Prostate gland (tissue), 2 donors: Measurements from ENCODE around the gene ORAI1. TPM values are rescaled to one million over a fixed set of nuclear protein-coding genes. Genes with fewer than 3 reads are reported as not detected.

Experiments used
- DNase-seq: peaks from one replicate; pipeline ENCODE4 v3.0.0-alpha.2; 2019; ENCODE audit warnings: low spot score
- H3K27ac ChIP-seq, 2 donors: fragments of 200-600 bp; sonication (generic); 2 replicates each; pipeline ENCODE4 v1.5.1; 2017 to 2019
- H3K27me3 ChIP-seq: fragments of 200-600 bp; sonication (generic); replicated peaks from 2 replicates; pipeline ENCODE4 v1.5.1; 2019; ENCODE audit not compliant: insufficient read depth
- H3K36me3 ChIP-seq, 2 donors: fragments of 200-600 bp; sonication (generic); 1 replicate in 1 of 2; 2 replicates in 1 of 2; pipeline versions ENCODE4 v1.5.1 to v1.8.1; 2017 to 2019
- H3K4me1 ChIP-seq: fragments of 200-600 bp; sonication (generic); replicated peaks from 2 replicates; pipeline ENCODE4 v1.5.1; 2019
- H3K4me3 ChIP-seq, 2 donors: fragments of 200-600 bp; sonication (generic); 2 replicates each; pipeline ENCODE4 v1.5.1; 2017 to 2019
- H3K9me3 ChIP-seq: fragments of 200-600 bp; sonication (generic); 2 replicates; pipeline ENCODE4 v1.5.1; 2017
- CTCF ChIP-seq, 4 experiments: fragments of 200-600 bp in 2 of 4; fragments of 450-650 bp in 2 of 4; sonication (generic) in 2 of 4; IDR thresholded peaks; 1 replicate in 3 of 4; 2 replicates in 1 of 4; pipeline ENCODE4 v1.5.1; 2016 to 2019; ENCODE audit warnings: antibody characterized with exemption in 4 of 4, mild to moderate bottlenecking in 2 of 4, moderate library complexity in 2 of 4
- POLR2A ChIP-seq: fragments of 450-650 bp; IDR thresholded peaks from one replicate; pipeline ENCODE4 v1.6.1; 2016; ENCODE audit warnings: antibody characterized with exemption, mild to moderate bottlenecking
- POLR2AphosphoS5 ChIP-seq: sonication (generic); formaldehyde crosslinking; IDR thresholded peaks from one replicate; pipeline ENCODE4 v1.6.1; 2017; ENCODE audit warnings: antibody characterized with exemption
- WGBS: methylation state at CpG from one replicate; pipeline ENCODE4 v1.1.5; 2018; 5-methylcytosine and 5-hydroxymethylcytosine counted together
- intact Hi-C: fragments of 100-400 bp; cut with DNase I; formaldehyde crosslinking; loops from one replicate; pipeline ENCODE4 v1.14.2; 2022
- total RNA-seq, 2 donors: library from RNA; depleted of rRNA; stranded (reverse); fragments of >200 nt; gene quantifications; one replicate each; pipeline ENCODE4 v1.1.0, GENCODE V29; 2016

The ORAI1 gene
- total RNA-seq, 2 donors from 2014 or later: 5.5 to 71.1 TPM

GRCh38 chr12:121618659-121619233, 7.6 kb upstream of the ORAI1 start:
- no peaks in the 10 kb centered on the region for H3K9me3 ChIP-seq
- no peaks in the 10 kb centered on the region for H3K4me1 ChIP-seq
- intact Hi-C loops: no loop called here
- DNase-seq: no peak
- WGBS: 85% methylated on average over 5 of the region's 5 CpGs
- no peak for TF ChIP-seq CTCF (IDR thresholded peaks at IDR 0.05)
- no peaks in the 10 kb centered on the region for H3K36me3 ChIP-seq
- no peaks in the 10 kb centered on the region for H3K27me3 ChIP-seq
- no peak overlapping the region for H3K4me3 ChIP-seq
- H3K27ac ChIP-seq: no peak overlapping the region

- H3K27me3 ChIP-seq: no peaks in the 10 kb centered on the region
- 89% methylated on average over 8 of the region's 8 CpGs for WGBS
- no peak for DNase-seq
- H3K4me1 ChIP-seq: no peaks in the 10 kb centered on the region
- intact Hi-C loops: no loop called here
- H3K36me3 ChIP-seq: no peaks in the 10 kb centered on the region
- H3K9me3 ChIP-seq: no peaks in the 10 kb centered on the region
- no peak overlapping the region for H3K4me3 ChIP-seq
- TF ChIP-seq POLR2AphosphoS5 (no peak), CTCF (IDR thresholded peaks at IDR 0.05) (no peak)
- no peak overlapping the region for H3K27ac ChIP-seq
Measured at GRCh38 chr12:121620333-121620891, 5.9 kb upstream of the ORAI1 start.

- peak; percentile 47 for DNase-seq
- H3K36me3 ChIP-seq: no peaks in the 10 kb centered on the region
- peak overlapping the region; percentile 53 to 66 for H3K4me3 ChIP-seq
- no peaks in the 10 kb centered on the region for H3K4me1 ChIP-seq
- H3K9me3 ChIP-seq: no peaks in the 10 kb centered on the region
- H3K27ac ChIP-seq: peak overlapping the region; percentile 86 to 87
- no peaks in the 10 kb centered on the region for H3K27me3 ChIP-seq
- WGBS: 1% methylated on average over 30 of the region's 53 CpGs
- intact Hi-C loops: loop anchor here (2.0 to 5.0 kb wide), 4 partner anchors 46 to 125 kb away; partner anchors contain the start of gene KDM2B
- TF ChIP-seq POLR2AphosphoS5: no peak
- TF ChIP-seq CTCF (IDR thresholded peaks at IDR 0.05): peak in 1 of 4 experiments; percentile 5
Measured at GRCh38 chr12:121626853-121627640, 717 bp downstream of the ORAI1 start.

- DNase-seq: no peak
- Histone ChIP-seq H3K27ac (no peak overlapping the region), H3K27me3 (no peaks in the 10 kb centered on the region), H3K4me1 (no peaks in the 10 kb centered on the region), H3K36me3 (no peaks in the 10 kb centered on the region), H3K4me3 (peak overlapping the region in 1 of 2 donors; percentile 53), H3K9me3 (no peaks in the 10 kb centered on the region)
- no peak for TF ChIP-seq CTCF (IDR thresholded peaks at IDR 0.05)
- TF ChIP-seq POLR2AphosphoS5: no peak
- no peak for TF ChIP-seq POLR2A
- intact Hi-C loops: loop anchor here (5.0 kb wide), 3 partner anchors 49 to 126 kb away; no protein-coding TSS in a partner anchor
- 71% methylated on average over 8 of the region's 8 CpGs for WGBS
Measured at GRCh38 chr12:121628037-121628436, 1.7 kb downstream of the ORAI1 start.
